Astrocyte (in vitro differentiated cells and primary cell): ENCODE data around the gene FBXW12. TPM values are rescaled to one million over a fixed set of nuclear protein-coding genes. Genes with fewer than 3 reads are reported as not detected.

Experiments used
- DNase-seq: peaks from one replicate; pipeline ENCODE4 v3.0.0-alpha.2; 2010; ENCODE audit warnings: low read depth
- FAIRE-seq: peaks from 2 replicates; lab custom pipeline; 2011; peaks lifted over from hg19 to GRCh38; lab: Jason Lieb, UNC
- H2AFZ ChIP-seq: 2 replicates; pipeline ENCODE4 v1.6.0; 2012; ENCODE audit warnings: low read depth, low read length, inconsistent platforms
- H3K27ac ChIP-seq: 2 replicates; pipeline ENCODE4 v1.5.1; 2011; ENCODE audit warnings: low read depth, low read length, inconsistent platforms
- H3K27me3 ChIP-seq: 2 replicates; pipeline ENCODE4 v1.6.0; 2011; ENCODE audit warnings: low read length, inconsistent platforms; ENCODE audit not compliant: insufficient read depth
- H3K36me3 ChIP-seq: 2 replicates; pipeline ENCODE4 v1.5.1; 2011; ENCODE audit warnings: low read length, inconsistent platforms; ENCODE audit not compliant: insufficient read depth
- H3K4me1 ChIP-seq: 2 replicates; pipeline ENCODE4 v1.5.1; 2011; ENCODE audit warnings: low read length, inconsistent platforms; ENCODE audit not compliant: insufficient read depth
- H3K4me2 ChIP-seq: 2 replicates; pipeline ENCODE4 v1.6.0; 2012; ENCODE audit warnings: low read length, inconsistent platforms
- H3K4me3 ChIP-seq: 2 replicates; pipeline ENCODE4 v1.5.1; 2011; ENCODE audit warnings: low read depth, mild to moderate bottlenecking, low read length, inconsistent platforms; ENCODE audit not compliant: insufficient read depth
- H3K79me2 ChIP-seq: 2 replicates; pipeline ENCODE4 v1.6.0; 2012; ENCODE audit warnings: mild to moderate bottlenecking, low read length, inconsistent platforms; ENCODE audit not compliant: insufficient read depth
- H3K9ac ChIP-seq: 2 replicates; pipeline ENCODE4 v1.6.0; 2012; ENCODE audit warnings: mild to moderate bottlenecking, low read length, inconsistent platforms
- H3K9me3 ChIP-seq: 2 replicates; pipeline ENCODE4 v1.5.1; 2012; ENCODE audit warnings: low read depth, mild to moderate bottlenecking, low read length, inconsistent platforms; ENCODE audit not compliant: insufficient read depth
- H4K20me1 ChIP-seq: 2 replicates; pipeline ENCODE4 v1.6.0; 2012; ENCODE audit warnings: low read length, inconsistent platforms; ENCODE audit not compliant: insufficient read depth
- H3K27ac Mint-ChIP-seq: one replicate; pipeline ENCODE4 v1.8.0; 2021; ENCODE audit warnings: mild to moderate bottlenecking, mixed read lengths; ENCODE audit not compliant: unreplicated experiment
- H3K27me3 Mint-ChIP-seq: one replicate; pipeline ENCODE4 v1.8.0; 2021; ENCODE audit warnings: low read depth, mixed read lengths; ENCODE audit not compliant: unreplicated experiment
- H3K36me3 Mint-ChIP-seq: one replicate; pipeline ENCODE4 v1.8.0; 2021; ENCODE audit warnings: low read depth, mixed read lengths; ENCODE audit not compliant: unreplicated experiment
- H3K4me1 Mint-ChIP-seq: one replicate; pipeline ENCODE4 v1.8.0; 2021; ENCODE audit warnings: low read depth, mixed read lengths; ENCODE audit not compliant: unreplicated experiment
- H3K4me3 Mint-ChIP-seq: one replicate; pipeline ENCODE4 v1.8.0; 2021; ENCODE audit warnings: mild to moderate bottlenecking, moderate library complexity, mixed read lengths; ENCODE audit not compliant: unreplicated experiment
- H3K9me3 Mint-ChIP-seq: one replicate; pipeline ENCODE4 v1.8.0; 2021; ENCODE audit warnings: mild to moderate bottlenecking, mixed read lengths; ENCODE audit not compliant: unreplicated experiment
- EZH2 ChIP-seq: IDR thresholded peaks from 2 replicates; pipeline ENCODE4 v1.6.1; 2012; ENCODE audit warnings: mild to moderate bottlenecking, low read length, inconsistent platforms; ENCODE audit not compliant: insufficient read depth
- total RNA-seq: library from RNA; stranded (reverse); gene quantifications from 2 replicates; pipeline ENCODE4 v1.2.1, GENCODE V29; 2021
- TF ChIP-seq, protein P1 (sequence below): IDR thresholded peaks from 2 replicates; pipeline ENCODE4 v1.5.1; 2011; ENCODE audit warnings: low read depth, mild to moderate bottlenecking, inconsistent platforms, low read length, moderate library complexity; ENCODE audit not compliant: insufficient read depth

Gene FBXW12
- total RNA-seq, 1 donor from 2014 or later = not detected

DNA sequence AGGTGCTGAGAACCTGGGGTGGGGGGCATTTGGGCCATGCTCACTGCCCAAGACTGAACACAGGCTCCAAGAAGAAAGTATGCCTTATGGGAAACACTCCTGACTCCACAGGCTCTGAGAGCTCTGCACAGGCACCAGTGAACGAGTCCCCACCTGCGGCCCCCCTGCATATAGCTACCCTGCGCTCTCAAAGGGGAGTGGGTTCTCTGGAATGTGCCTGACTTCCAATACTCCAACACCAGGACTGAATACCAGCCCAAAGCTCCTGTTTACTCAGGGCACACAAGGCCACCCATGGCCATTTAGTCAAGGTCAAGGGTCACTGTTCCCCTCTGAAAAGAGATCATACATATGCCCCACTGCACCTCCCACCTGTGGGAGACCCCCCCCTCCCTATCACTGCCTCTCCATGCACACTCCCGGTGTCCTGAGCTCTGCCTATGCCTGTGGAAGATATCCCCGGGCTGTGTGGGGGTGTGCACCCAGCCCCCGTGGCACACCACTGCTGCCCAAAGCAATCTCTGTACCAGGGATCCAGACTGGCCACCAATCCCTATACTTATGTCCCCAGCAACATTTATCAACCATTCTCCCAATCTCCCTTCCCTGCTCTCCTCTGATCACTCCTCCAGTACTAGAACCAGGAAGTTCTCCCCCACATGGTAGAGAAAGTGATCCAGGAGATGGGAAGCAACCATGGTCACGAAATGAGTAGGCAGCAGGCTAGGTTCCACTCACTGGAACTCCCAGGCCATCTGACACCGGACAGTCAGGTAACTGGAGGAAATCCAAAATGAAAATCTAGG, 59.4 kb downstream of the FBXW12 start:
- peak overlapping the region; percentile 82 for H3K4me3 Mint-ChIP-seq
- Histone ChIP-seq H3K79me2 (peaks cover 22% of the 10 kb centered on the region), H4K20me1 (peaks cover 25% of the 10 kb centered on the region), H2AFZ (no peak overlapping the region), H3K9ac (no peak overlapping the region), H3K4me1 (peaks cover 46% of the 10 kb centered on the region), H3K4me2 (no peak overlapping the region), H3K27me3 (no peaks in the 10 kb centered on the region), H3K4me3 (no peak overlapping the region), H3K36me3 (peaks cover 7% of the 10 kb centered on the region), H3K27ac (no peak overlapping the region), H3K9me3 (no peaks in the 10 kb centered on the region)
- no peak for FAIRE-seq
- H3K36me3 Mint-ChIP-seq = peaks cover 6% of the 10 kb centered on the region
- H3K27me3 Mint-ChIP-seq = no peaks in the 10 kb centered on the region
- DNase-seq = no peak
- H3K4me1 Mint-ChIP-seq = peaks cover 43% of the 10 kb centered on the region
- H3K9me3 Mint-ChIP-seq = no peaks in the 10 kb centered on the region
- peak overlapping the region; percentile 35 for H3K27ac Mint-ChIP-seq
- TF ChIP-seq, protein P1, sequence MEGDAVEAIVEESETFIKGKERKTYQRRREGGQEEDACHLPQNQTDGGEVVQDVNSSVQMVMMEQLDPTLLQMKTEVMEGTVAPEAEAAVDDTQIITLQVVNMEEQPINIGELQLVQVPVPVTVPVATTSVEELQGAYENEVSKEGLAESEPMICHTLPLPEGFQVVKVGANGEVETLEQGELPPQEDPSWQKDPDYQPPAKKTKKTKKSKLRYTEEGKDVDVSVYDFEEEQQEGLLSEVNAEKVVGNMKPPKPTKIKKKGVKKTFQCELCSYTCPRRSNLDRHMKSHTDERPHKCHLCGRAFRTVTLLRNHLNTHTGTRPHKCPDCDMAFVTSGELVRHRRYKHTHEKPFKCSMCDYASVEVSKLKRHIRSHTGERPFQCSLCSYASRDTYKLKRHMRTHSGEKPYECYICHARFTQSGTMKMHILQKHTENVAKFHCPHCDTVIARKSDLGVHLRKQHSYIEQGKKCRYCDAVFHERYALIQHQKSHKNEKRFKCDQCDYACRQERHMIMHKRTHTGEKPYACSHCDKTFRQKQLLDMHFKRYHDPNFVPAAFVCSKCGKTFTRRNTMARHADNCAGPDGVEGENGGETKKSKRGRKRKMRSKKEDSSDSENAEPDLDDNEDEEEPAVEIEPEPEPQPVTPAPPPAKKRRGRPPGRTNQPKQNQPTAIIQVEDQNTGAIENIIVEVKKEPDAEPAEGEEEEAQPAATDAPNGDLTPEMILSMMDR = no peak
- no peak for TF ChIP-seq EZH2

DNA sequence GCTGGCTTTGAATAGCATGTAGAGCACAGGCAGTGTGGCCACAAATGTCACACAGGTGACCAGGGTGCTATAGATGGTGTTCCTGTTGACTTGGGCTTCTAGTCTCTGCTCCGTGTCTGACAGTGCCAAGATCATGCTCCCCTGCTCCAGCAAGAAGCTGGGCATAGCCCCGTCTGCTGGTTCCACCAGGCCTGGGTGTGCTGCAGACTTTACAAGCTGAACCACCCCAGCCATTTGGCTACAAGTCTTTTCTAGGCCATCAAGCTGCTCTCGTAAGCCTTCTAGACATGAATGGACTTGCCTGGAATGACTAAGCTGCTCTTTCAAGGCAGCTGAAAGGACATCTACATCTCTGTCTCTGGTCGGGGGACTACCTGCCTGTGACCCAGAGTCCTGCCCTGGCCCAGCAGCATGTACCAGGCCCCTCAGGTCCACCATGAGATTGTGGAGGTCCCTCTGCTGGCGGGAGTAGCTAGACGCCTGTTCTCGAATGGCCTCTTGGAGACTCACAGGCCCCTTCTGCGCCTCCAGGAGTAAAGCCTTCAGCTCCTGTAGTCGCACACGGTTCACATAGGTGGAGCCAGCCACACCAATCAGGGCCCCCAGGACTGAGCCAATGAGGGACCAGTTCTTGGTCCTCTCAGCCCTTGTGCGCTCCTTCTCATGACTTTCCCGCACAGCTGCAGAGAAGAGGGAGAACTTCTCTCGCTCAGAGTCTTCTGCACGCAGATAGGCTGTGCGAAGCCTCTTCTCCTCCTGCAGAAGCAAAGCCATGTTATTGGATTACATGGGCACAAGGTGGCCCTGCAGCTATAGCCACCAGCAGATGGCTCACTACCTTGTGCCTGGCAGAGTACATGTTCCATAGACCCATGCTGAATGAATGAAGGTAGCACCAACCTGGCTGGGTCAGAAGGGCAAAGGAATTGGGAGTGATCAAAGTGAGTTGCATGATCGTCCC, 60.7 kb downstream of the FBXW12 start:
- H2AFZ ChIP-seq = no peak overlapping the region
- no peaks in the 10 kb centered on the region for H3K9me3 Mint-ChIP-seq
- H3K27me3 ChIP-seq = no peaks in the 10 kb centered on the region
- no peak overlapping the region for H3K4me3 Mint-ChIP-seq
- no peaks in the 10 kb centered on the region for H3K27me3 Mint-ChIP-seq
- H3K79me2 ChIP-seq = peaks cover 10% of the 10 kb centered on the region
- no peak for TF ChIP-seq EZH2
- TF ChIP-seq, protein P1 = no peak
- peak overlapping the region; percentile 4 for H3K27ac ChIP-seq
- peaks cover 33% of the 10 kb centered on the region for H3K4me1 Mint-ChIP-seq
- no peak overlapping the region for H3K9ac ChIP-seq
- H3K36me3 Mint-ChIP-seq = peaks cover 6% of the 10 kb centered on the region
- no peak for FAIRE-seq
- H3K4me1 ChIP-seq = peaks cover 34% of the 10 kb centered on the region
- DNase-seq = no peak
- peaks cover 13% of the 10 kb centered on the region for H4K20me1 ChIP-seq
- H3K27ac Mint-ChIP-seq = peak overlapping the region; percentile 84
- H3K4me2 ChIP-seq = no peak overlapping the region
- H3K9me3 ChIP-seq = no peaks in the 10 kb centered on the region
- no peak overlapping the region for H3K4me3 ChIP-seq
- H3K36me3 ChIP-seq = peaks cover 7% of the 10 kb centered on the region
